A549 treated with CORT108297 at 1 μM for 4 hours (cell line): ENCODE results near the gene KLHL2. TPM values are rescaled to one million over a fixed set of nuclear protein-coding genes. Genes with fewer than 3 reads are reported as not detected.

Experiments used
- total RNA-seq: library from RNA; stranded (reverse); fragments of 200-300 nt; extraction: Qiagen RNA extraction; gene quantifications from 5 replicates; pipeline ENCODE4 v1.2.3, GENCODE V29; 2022

KLHL2 gene, protein sequence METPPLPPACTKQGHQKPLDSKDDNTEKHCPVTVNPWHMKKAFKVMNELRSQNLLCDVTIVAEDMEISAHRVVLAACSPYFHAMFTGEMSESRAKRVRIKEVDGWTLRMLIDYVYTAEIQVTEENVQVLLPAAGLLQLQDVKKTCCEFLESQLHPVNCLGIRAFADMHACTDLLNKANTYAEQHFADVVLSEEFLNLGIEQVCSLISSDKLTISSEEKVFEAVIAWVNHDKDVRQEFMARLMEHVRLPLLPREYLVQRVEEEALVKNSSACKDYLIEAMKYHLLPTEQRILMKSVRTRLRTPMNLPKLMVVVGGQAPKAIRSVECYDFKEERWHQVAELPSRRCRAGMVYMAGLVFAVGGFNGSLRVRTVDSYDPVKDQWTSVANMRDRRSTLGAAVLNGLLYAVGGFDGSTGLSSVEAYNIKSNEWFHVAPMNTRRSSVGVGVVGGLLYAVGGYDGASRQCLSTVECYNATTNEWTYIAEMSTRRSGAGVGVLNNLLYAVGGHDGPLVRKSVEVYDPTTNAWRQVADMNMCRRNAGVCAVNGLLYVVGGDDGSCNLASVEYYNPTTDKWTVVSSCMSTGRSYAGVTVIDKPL
- total RNA-seq: 10.6 to 13.8 TPM (median 12.7 TPM) in 5 replicates

GRCh38 chr4:165207431-165208220, at the start of gene KLHL2:
KLHL2 (plus strand) TSS chr4:165207561; CDS start chr4:165207877, 316 bp downstream.

DNA sequence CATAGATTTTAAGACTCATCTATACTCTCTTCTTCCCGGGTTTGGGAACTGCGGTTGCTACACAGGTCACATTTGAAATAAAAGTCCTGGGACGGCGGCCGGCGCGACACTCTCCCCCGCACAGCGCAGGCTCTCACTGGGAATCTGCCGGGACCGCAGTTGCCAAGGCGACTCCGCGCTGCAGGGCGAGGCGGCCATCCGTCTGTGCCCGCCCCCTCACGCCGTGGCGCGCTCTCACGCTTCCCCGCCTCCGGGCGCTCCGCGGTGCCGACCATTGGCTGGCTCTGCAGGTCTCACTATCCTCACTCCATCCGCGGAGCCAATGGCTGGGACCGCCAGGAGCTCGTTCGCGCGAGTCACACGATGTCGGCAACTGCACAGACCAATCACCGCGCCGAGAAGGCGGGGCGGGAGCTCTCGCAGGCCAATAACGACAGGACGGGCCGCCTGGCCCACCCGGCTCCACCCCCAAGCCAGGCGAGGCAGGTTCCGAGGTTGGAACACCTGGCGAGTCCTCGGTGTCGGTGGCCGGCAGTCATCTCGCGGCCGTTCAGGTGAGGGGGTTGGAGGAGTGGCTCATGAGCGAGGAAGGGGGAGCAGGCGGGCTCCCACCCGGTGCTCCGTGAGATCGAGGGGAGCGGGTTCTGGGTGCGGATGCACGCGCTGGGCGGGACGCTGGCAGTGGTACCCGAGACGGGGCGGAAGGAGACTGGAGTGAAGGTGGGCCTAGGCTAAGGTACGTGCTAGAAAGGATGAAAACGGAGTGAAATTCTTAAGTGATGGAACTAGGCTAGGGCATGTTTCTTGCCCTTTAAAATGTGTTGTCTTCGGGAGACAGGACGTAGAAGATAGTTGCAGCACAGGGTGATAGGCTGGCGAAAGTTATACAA, 120.1 kb downstream of the KLHL2 start, which contains the start of gene MSMO1:
MSMO1 (plus strand) TSS at position 459 of the 890 bp plus-strand sequence. CDS start 5,702 bp downstream, outside the sequence.

Other genes with a start within 250 kb of the KLHL2 start
- not detected in 5 replicates for gene TRIM61, start 229.9 kb upstream of the KLHL2 start, total RNA-seq
- gene TRIM60, start 175.6 kb upstream of the KLHL2 start, total RNA-seq: not detected in 5 replicates
- not detected in 5 replicates for gene TRIM75, start 153.7 kb upstream of the KLHL2 start, total RNA-seq
- 6.9 to 8.0 TPM (median 7.4 TPM) in 5 replicates for gene TMEM192, start 94.7 kb upstream of the KLHL2 start, total RNA-seq
- 17.8 to 22.1 TPM (median 18.5 TPM) in 5 replicates for gene MSMO1, start 120.1 kb downstream of the KLHL2 start, total RNA-seq
- 1.2 to 1.6 TPM (median 1.5 TPM) in 5 replicates for gene CPE, start 171.4 kb downstream of the KLHL2 start, total RNA-seq